ENCODE measurements around the gene CBX6.

DNA sequence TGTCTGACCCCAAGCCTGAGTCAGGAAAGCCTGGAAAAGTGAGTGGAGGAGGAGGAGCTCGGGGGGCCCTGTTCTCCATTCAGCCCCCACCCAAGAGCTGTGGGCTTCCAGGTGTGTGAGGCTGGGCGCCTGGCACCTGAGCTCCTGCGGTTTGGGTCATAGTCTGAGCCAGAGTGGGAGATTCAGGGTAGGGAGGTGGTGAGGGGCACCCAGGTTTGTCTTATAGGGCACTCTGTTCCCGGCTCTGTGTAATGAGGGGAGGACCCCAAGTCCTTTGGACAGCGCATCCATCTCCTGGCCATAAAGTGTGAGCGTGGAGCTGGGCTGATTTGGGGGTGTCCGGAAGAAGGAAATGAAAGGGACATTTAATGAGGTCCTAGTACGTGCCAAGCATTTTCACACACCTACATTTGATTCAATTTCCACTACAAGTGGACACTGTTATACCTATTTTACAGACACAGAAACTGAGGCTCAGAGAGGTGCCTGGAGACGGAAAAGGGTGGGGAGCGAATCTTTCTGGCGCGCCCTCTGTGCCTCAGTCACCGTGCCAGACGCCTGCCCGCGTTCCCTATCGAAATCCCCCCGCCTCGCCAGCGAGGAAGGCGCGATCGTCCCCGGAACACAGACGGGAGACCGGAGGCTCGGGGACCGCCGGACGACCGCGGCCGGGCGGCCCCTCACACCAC, 29.4 kb downstream of the CBX6 start:
- TF ChIP-seq, protein P1, sequence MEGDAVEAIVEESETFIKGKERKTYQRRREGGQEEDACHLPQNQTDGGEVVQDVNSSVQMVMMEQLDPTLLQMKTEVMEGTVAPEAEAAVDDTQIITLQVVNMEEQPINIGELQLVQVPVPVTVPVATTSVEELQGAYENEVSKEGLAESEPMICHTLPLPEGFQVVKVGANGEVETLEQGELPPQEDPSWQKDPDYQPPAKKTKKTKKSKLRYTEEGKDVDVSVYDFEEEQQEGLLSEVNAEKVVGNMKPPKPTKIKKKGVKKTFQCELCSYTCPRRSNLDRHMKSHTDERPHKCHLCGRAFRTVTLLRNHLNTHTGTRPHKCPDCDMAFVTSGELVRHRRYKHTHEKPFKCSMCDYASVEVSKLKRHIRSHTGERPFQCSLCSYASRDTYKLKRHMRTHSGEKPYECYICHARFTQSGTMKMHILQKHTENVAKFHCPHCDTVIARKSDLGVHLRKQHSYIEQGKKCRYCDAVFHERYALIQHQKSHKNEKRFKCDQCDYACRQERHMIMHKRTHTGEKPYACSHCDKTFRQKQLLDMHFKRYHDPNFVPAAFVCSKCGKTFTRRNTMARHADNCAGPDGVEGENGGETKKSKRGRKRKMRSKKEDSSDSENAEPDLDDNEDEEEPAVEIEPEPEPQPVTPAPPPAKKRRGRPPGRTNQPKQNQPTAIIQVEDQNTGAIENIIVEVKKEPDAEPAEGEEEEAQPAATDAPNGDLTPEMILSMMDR (IDR thresholded peaks at IDR 0.05; ENCODE audit: low read depth, low read length), result no peak
- no peak for TF ChIP-seq POLR2A (IDR thresholded peaks at IDR 0.05; ENCODE audit: extremely low read depth, insufficient read length)
